Neural cell (in vitro differentiated cells): ENCODE results near the gene KPTN. TPM values are rescaled to one million over a fixed set of nuclear protein-coding genes. Genes with fewer than 3 reads are reported as not detected.

Experiments
- H2AFZ ChIP-seq: fragments of 200-600, 300-800 bp; sonication (generic), shearing (Covaris generic); 2 replicates; pipeline ENCODE4 v1.6.0; 2014; ENCODE audit warnings: low read depth, mild to moderate bottlenecking, antibody characterized with exemption, low read length, moderate library complexity
- H3F3A ChIP-seq: fragments of 200-600 bp; shearing (Covaris generic); 2 replicates; pipeline ENCODE4 v1.6.1; 2016; ENCODE audit warnings: mild to moderate bottlenecking, moderate library complexity, mixed read lengths, antibody characterized with exemption, low read length; ENCODE audit not compliant: insufficient read depth, poor library complexity, severe bottlenecking
- H3K27ac ChIP-seq: fragments of 200-600, 300-800 bp; sonication (generic), shearing (Covaris generic); 2 replicates; pipeline ENCODE4 v1.5.1; 2014; ENCODE audit warnings: mild to moderate bottlenecking, low read length, moderate library complexity
- H3K27me3 ChIP-seq: fragments of 300-800, 200-600 bp; sonication (generic), shearing (Covaris generic); 2 replicates; pipeline ENCODE4 v1.6.0; 2014; ENCODE audit warnings: mild to moderate bottlenecking, low read depth, low read length, moderate library complexity; ENCODE audit not compliant: insufficient read depth
- H3K36me3 ChIP-seq: fragments of 300-800, 200-600 bp; sonication (generic), shearing (Covaris generic); 2 replicates; pipeline ENCODE4 v1.5.1; 2014; ENCODE audit warnings: mild to moderate bottlenecking, antibody characterized with exemption, low read length, moderate library complexity; ENCODE audit not compliant: insufficient read depth
- H3K4me2 ChIP-seq: fragments of 300-800, 200-600 bp; sonication (generic), shearing (Covaris generic); 2 replicates; pipeline ENCODE4 v1.6.0; 2014; ENCODE audit warnings: mild to moderate bottlenecking, low read length
- H3K4me3 ChIP-seq: fragments of 300-800, 200-600 bp; sonication (generic), shearing (Covaris generic); 2 replicates; pipeline ENCODE4 v1.5.1; 2014; ENCODE audit warnings: mild to moderate bottlenecking, low read length, moderate library complexity
- H3K79me2 ChIP-seq: fragments of 200-600 bp; shearing (Covaris generic); replicated peaks from 2 replicates; pipeline ENCODE4 v1.6.0; 2014; ENCODE audit warnings: mild to moderate bottlenecking, low read length, moderate library complexity; ENCODE audit not compliant: insufficient read depth
- H3K9ac ChIP-seq: fragments of 300-800, 200-600 bp; sonication (generic), shearing (Covaris generic); 2 replicates; pipeline ENCODE4 v1.6.1; 2016; ENCODE audit warnings: mild to moderate bottlenecking, low read length, mixed read lengths
- H3K9me2 ChIP-seq: fragments of 200-600 bp; shearing (Covaris generic); 2 replicates; pipeline ENCODE4 v1.6.1; 2016; ENCODE audit warnings: mild to moderate bottlenecking, low read length, mixed read lengths; ENCODE audit not compliant: insufficient read depth
- H3K9me3 ChIP-seq: fragments of 200-600, 300-800 bp; sonication (generic), shearing (Covaris generic); 2 replicates; pipeline ENCODE4 v1.6.1; 2016; ENCODE audit warnings: mild to moderate bottlenecking, mixed run types, low read length, moderate library complexity, mixed read lengths
- H4K20me1 ChIP-seq: fragments of 200-600 bp; shearing (Covaris generic); 2 replicates; pipeline ENCODE4 v1.6.1; 2016; ENCODE audit warnings: mild to moderate bottlenecking, mixed run types; ENCODE audit not compliant: insufficient read depth
- CTCF ChIP-seq: fragments of 450-650 bp; IDR thresholded peaks from 2 replicates; pipeline ENCODE4 v1.5.1; 2014; ENCODE audit warnings: antibody characterized with exemption, mild to moderate bottlenecking, moderate library complexity; ENCODE audit not compliant: poor library complexity, severe bottlenecking
- EP300 ChIP-seq: fragments of 450-650 bp; conservative IDR thresholded peaks from 2 replicates; pipeline ENCODE4 v1.6.1; 2014; ENCODE audit warnings: antibody characterized with exemption, mild to moderate bottlenecking, moderate library complexity; ENCODE audit not compliant: poor library complexity, severe bottlenecking
- EZH2 ChIP-seq: fragments of 200-600, 300-800 bp; shearing (Covaris generic), sonication (generic); IDR thresholded peaks from 2 replicates; pipeline ENCODE4 v1.6.1; 2014; ENCODE audit warnings: antibody characterized with exemption, low read length, borderline replicate concordance, mild to moderate bottlenecking; ENCODE audit not compliant: insufficient read depth, poor library complexity, severe bottlenecking
- MXI1 ChIP-seq: fragments of 450-650 bp; conservative IDR thresholded peaks from 2 replicates; pipeline ENCODE4 v1.6.1; 2014; ENCODE audit warnings: antibody characterized with exemption, mild to moderate bottlenecking; ENCODE audit not compliant: poor library complexity, severe bottlenecking
- POLR2AphosphoS5 ChIP-seq: IDR thresholded peaks from 2 replicates; pipeline ENCODE4 v1.6.1; 2012
- RAD21 ChIP-seq: fragments of 450-650 bp; conservative IDR thresholded peaks from 2 replicates; pipeline ENCODE4 v1.6.1; 2014; ENCODE audit warnings: antibody characterized with exemption, mild to moderate bottlenecking, moderate library complexity
- REST ChIP-seq: IDR thresholded peaks from 2 replicates; pipeline ENCODE4 v1.6.1; 2012; ENCODE audit warnings: borderline replicate concordance
- SMC3 ChIP-seq: fragments of 450-650 bp; conservative IDR thresholded peaks from 2 replicates; pipeline ENCODE4 v1.6.1; 2014; ENCODE audit warnings: antibody characterized with exemption, mild to moderate bottlenecking, moderate library complexity; ENCODE audit not compliant: poor library complexity
- TAF1 ChIP-seq: IDR thresholded peaks from 2 replicates; pipeline ENCODE4 v1.6.1; 2012; ENCODE audit warnings: low read depth
- polyA plus RNA-seq: library from polyadenylated mRNA; depleted of rRNA; stranded (reverse); fragments of >200 nt; gene quantifications from 2 replicates; pipeline ENCODE4 v1.2.3, GENCODE V29; 2014

The KPTN gene
- polyA plus RNA-seq, 1 donor from 2014 or later, result 23.8 TPM

GRCh38 chr19:47480658-47481057, 3.4 kb downstream of the KPTN start:
- H3K4me2 ChIP-seq, result no peak overlapping the region
- no peaks in the 10 kb centered on the region for H3K27me3 ChIP-seq
- H3K9me3 ChIP-seq, result no peaks in the 10 kb centered on the region
- H3K79me2 ChIP-seq, result no peaks in the 10 kb centered on the region
- no peak overlapping the region for H3K9ac ChIP-seq
- TF ChIP-seq MXI1 (no peak), REST (no peak), EZH2 (no peak), TAF1 (no peak), POLR2AphosphoS5 (no peak), CTCF (no peak), SMC3 (no peak), RAD21 (no peak), EP300 (no peak)
- no peak overlapping the region for H2AFZ ChIP-seq
- no peak overlapping the region for H3K4me3 ChIP-seq
- H4K20me1 ChIP-seq, result no peaks in the 10 kb centered on the region
- no peak overlapping the region for H3K27ac ChIP-seq
- H3F3A ChIP-seq, result no peaks in the 10 kb centered on the region
- no peaks in the 10 kb centered on the region for H3K9me2 ChIP-seq
- no peaks in the 10 kb centered on the region for H3K36me3 ChIP-seq

- no peaks in the 10 kb centered on the region for H3K36me3 ChIP-seq
- no peak overlapping the region for H2AFZ ChIP-seq
- no peaks in the 10 kb centered on the region for H3K9me3 ChIP-seq
- H3K4me2 ChIP-seq, result no peak overlapping the region
- no peak overlapping the region for H3K27ac ChIP-seq
- TF ChIP-seq TAF1, result no peak
- H3K9me2 ChIP-seq, result no peaks in the 10 kb centered on the region
- H3K79me2 ChIP-seq, result no peaks in the 10 kb centered on the region
- H3F3A ChIP-seq, result no peaks in the 10 kb centered on the region
- H3K4me3 ChIP-seq, result no peak overlapping the region
- no peaks in the 10 kb centered on the region for H4K20me1 ChIP-seq
- no peaks in the 10 kb centered on the region for H3K27me3 ChIP-seq
- H3K9ac ChIP-seq, result no peak overlapping the region
Observed at GRCh38 chr19:47479701-47480503, 4.1 kb downstream of the KPTN start.
